GM21526 (cell line): ENCODE data around the gene EIF4ENIF1.
"Not testable (repeated sequence)": the region's sequence is repeated elsewhere in the genome, so short reads cannot be mapped to it uniquely, and the experiment has no call there.

Experiments used
- ATAC-seq: cut with Tn5 transposase; IDR thresholded peaks from one replicate; pipeline ENCODE4 v1.9.1; 2021; ENCODE audit warnings: moderate library complexity; ENCODE audit not compliant: unreplicated experiment, low FRiP score

Gene EIF4ENIF1

DNA sequence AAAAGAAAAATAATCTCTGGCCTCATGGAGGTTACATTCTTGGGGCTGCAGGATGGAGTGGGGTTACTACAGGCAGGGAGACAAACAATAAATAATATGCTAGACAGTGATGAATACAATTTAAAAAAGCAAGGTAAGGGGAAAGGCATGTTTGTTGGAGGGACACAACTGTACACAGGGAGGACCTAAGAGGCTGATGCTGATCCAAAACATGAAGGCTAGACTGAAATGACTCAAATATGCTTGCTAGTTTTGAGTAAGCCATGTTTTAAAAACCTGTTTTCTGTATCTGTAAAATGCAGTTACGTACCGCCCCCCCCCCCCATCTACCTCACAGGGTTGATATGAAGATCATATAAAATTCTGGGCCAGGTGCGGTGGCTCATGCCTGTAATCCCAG is 44.0 kb downstream of the EIF4ENIF1 start:
- no peak for ATAC-seq

DNA sequence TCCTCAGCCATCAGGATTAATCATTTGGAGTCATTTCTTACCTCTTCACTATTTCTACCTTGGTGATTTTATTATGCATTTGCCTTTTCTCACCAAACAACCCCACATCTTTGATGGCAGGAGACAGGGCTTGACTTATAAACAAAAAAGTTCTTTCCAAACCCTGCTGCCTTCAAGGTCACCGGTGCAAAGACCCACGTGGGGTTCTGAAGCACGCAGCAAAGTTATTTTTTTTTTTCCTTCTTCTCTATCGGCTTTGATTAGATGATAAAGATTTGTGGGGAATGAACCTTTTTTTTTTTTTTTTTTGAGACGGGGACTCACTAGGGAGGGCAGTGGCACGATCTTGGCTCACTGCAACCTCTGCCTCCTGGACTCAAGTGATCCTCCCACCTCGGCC is 46.1 kb downstream of the EIF4ENIF1 start:
- ATAC-seq, result no peak

DNA sequence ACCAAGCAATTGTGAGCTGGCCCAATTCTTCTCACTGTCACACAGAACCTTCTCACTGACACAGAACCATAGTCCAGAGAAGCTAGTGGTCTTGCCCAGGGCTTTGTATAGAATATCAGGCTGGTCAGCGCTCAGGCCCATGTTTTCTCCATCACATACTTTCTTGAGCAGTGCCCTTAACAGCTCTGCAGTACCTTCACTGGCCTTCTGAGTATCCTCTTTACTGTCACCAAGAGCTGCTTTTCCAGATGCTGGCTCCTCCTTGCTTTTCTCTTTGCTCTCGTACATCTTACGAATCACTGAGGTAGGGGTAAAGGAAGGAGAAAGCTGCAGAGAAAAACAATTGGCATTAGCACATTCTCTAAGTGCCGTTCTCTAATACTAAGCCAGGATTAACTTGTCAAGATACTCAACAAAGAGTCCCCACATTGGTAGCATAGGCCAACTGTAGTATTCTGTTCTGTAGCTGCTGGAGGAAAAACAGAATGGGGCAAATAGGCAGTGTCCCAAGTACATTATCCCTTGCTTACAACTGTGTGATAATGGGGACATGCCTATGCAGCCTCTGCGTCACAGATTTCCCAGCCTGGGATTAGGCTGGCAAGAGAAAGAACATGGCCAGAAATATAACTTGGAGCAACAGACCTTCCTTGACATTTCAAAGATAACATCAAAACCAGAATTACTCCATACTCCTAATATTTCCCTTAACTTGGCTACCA is 46.7 kb downstream of the EIF4ENIF1 start:
- ATAC-seq, result no peak

DNA sequence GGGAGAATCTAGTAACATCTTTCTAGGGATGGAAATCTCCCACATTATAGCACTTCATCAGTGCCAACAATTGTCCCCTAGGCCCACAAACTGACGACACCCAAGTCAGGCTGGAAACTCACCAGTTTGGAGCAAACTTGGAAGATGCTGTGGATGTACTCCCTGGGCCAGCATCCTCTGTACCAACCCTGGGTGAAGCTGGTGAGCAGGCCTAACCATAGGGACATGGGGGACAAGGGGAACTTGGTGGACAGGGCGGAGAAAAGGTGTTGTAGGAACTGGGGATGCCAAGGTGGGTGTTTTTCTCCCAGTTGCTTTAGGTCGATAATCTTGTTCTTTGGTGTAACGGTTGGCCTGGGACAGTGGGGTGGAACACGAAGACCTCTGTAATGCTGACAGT is 48.0 kb downstream of the EIF4ENIF1 start:
- ATAC-seq, result no peak

- ATAC-seq, result no peak
These were observed 49.0 kb downstream of the EIF4ENIF1 start for GRCh38 chr22:31440681-31441080.

- no peak for ATAC-seq
These were observed 49.8 kb downstream of the EIF4ENIF1 start for GRCh38 chr22:31439808-31440207.

GRCh38 chr22:31436132-31436531 is 53.5 kb downstream of the EIF4ENIF1 start:
- ATAC-seq, result no peak

DNA sequence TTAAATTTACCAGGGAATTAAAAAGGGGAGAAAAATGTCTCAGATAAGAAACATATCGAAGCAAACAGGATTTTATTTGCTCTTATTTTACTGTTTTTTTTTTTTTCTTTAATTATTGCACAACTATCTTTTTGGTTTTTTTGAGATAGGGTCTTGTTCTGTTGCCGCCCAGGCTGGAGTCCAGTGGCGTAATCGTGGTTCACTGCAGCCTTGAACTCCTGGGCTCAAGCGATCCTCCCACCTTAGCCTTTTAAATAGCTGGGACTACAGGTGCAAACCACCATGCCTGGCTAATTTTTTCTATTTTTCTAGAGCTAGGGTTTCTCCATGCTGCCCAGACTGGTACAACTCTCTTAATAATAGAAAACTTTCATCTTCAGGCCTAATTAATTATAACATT is 57.7 kb downstream of the EIF4ENIF1 start:
- no peak for ATAC-seq

- no peak for ATAC-seq
These were observed 64.2 kb downstream of the EIF4ENIF1 start for GRCh38 chr22:31425331-31426050.

DNA sequence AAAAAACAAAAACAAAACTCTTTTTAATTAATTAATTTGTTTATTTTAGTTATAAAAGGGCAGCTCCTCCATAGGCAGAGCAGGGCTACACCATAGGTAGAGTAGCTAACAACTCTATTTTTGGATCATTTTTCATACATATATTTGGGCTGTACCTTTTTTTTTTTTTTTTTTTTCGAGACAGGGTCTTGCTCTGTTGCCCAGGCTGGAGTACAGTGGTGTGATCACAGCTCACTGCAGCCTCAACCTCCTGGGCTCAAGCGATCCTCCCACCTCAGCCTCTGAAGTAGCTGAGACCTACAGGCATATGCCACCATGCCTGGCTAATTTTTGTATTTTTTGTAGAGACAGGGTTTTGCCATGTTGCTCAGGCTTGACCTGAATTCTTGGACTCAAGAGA is 87.3 kb downstream of the EIF4ENIF1 start:
- not testable (repeated sequence) for ATAC-seq

DNA sequence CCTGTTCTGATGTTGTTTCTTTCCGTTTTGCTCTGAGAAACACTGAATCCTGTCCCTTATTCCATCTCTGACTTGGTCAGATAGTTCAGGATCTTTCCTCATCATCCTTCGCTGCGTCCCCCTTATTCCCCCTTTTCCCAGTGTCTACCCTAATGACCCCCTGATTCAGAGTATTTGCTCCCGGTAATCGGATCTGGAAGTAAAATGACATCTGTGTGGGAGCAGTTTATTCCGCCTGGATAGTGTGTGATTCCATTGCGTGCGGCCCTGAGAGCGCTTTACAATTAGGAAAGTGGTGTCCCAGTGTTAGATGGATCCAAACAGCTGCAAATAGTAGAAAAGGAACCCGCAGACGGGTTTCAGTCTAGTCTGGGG is 89.6 kb downstream of the EIF4ENIF1 start:
- ATAC-seq, result no peak

- peak; percentile 90 for ATAC-seq
These were observed 90.2 kb downstream of the EIF4ENIF1 start, which contains the start of gene DRG1 for GRCh38 chr22:31399211-31400022. TSS of gene DRG1 (plus strand) at chr22:31399604. CDS start at chr22:31399684, 80 bp downstream.

- no peak for ATAC-seq
These were observed 91.4 kb downstream of the EIF4ENIF1 start for GRCh38 chr22:31398231-31398630.

- no peak for ATAC-seq
These were observed 95.3 kb downstream of the EIF4ENIF1 start for GRCh38 chr22:31394326-31394725.

GRCh38 chr22:31393893-31394292 is 95.7 kb downstream of the EIF4ENIF1 start:
- ATAC-seq, result no peak
